SHP77 treated with DMSO at 0.1 percent for 48 hours (cell line): ENCODE results near the gene HDAC10.
"Not testable (repeated sequence)": the region's sequence is repeated elsewhere in the genome, so short reads cannot be mapped to it uniquely, and the experiment has no call there.

Experiments used
- DNase-seq: peaks from one replicate; lab custom pipeline; 2025; lab: John Stamatoyannopoulos, UW

Gene HDAC10

DNA sequence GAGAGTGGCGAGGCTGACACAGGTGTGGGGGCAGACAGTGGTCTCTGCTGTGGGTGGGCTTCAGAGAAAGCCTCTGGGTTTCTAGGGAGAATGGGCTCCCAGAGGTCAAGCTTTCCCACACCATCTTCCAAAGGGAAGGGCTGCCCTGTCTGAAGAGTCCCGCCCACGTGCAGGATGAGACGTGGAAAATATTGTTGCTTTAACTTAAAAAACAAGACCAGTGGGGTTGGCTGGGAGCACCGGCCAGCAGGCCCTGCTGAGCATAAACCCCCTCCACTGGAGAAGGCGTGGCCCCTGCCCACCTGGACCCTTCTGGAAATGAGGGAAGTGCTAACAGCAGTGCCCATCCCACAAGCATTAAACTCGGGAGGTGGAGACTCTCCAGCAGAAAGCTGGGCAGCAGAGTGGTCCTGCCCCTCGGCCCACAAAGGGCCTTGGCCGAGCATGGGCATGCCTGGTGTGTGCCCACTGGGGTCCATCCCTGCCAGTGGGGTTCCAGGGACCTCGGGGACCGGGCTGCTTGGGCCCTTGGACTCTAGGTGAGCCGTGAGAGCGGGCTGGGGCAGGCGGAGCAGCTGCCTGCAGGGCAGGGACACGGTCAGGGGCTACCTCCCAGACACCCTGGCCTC is 34.9 kb downstream of the HDAC10 start:
- no peak for DNase-seq

DNA sequence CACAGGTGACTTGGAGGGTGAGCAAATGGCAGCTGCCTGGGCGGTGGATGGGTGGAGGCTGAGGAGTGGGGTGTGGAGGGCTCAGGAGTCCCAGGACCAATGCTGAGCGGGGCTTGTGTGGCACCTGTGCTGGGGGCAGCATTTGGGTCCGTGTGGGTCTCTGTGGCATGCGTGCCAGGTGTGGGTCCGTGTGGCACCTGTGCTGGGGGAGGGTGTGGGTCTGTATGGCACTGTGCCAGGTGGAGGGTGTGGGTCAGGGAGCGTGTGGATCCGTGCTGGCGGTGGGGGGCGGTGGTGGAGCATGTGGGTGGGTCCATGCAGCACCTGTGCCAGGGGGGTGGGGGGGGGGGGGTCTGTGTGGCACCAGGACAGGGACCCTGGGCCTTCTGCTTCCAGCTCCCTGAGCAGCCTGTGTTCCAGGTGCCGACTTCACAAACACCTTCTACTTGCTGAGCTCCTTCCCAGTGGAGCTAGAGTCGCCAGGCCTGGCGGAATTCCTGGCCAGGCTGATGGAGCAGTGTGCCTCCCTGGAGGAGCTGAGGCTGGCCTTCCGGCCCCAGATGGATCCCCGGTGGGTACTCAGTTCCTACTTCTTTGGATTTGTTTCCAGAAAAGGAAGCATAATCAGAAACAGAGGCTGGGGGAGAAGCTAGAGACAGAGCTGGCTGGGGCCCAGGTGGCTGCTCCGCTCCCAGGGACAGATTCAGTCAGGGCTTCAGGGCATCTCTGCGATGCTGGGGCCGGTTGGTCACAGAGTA is 35.6 kb downstream of the HDAC10 start:
- no peak for DNase-seq

DNA sequence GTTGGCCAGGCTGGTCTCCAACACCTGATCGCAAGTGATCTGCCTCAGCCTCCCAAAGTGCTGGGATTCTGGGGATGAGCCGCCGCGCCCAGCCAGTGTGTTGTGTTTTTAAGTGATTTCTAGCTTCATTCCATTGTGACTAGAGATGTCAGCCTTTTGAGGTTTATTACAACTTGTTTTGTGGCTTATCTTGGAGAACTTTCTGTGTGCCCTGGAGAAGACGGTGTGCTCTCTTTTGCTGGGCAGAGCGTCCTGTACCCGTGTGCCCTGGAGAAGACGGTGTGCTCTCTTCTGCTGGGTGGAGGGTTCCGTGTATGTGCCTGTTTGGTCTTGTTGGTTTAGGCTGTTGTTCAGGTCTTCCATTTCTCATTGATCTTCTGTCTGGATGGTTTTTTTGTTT is 37.8 kb downstream of the HDAC10 start:
- no peak for DNase-seq

GRCh38 chr22:50211147-50211546 is 39.9 kb downstream of the HDAC10 start:
- no peak for DNase-seq

- DNase-seq, result no peak
Observed at GRCh38 chr22:50210378-50211139, 40.5 kb downstream of the HDAC10 start.

GRCh38 chr22:50209893-50210292 is 41.2 kb downstream of the HDAC10 start:
- no peak for DNase-seq

DNA sequence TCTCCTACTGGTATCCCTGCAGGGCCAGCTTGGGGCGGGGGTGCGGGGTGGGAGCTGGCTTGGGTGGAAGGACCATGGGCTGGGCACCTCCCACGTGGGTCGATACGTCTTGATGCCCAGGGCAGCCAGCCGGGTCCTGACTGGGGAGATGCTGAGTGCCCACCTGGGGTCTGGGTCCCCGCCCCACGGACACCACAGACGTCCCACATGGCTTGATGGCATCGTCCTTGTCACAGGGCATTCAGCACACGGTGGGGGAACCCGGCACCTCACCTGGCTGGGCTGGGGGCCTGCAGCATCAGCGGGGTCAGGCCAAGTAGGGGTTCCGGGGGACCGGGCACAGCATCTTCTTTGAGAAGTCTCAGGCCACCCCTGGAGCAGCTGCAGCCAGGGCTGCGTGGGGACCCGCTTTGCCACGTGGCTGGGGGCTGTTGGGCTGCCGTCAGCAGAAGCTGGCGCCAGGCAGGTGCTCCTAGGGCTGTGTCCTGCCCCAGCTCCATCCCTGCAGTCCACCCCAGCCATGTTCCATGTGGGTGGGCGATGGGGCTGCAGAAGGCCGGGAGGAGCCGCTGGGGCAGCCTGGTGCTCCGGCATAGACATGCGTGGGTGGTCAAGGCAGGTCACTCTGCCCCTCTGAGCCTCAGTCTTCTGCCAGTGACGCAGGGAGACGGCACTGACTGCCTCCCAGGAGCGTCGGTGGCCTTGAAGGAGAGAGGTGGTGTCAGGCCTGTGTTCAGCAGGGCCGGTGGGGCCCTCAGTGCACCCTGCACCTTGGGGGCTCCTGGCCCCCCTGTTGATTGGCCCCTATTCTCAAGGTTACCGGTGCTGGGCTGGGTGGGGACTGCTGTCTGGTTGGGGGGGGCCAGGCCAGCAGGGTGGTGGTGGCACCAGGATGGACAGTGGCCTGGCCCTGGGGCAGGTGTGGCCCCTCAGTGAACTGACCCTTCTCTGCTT is 41.8 kb downstream of the HDAC10 start:
- DNase-seq, result no peak

DNA sequence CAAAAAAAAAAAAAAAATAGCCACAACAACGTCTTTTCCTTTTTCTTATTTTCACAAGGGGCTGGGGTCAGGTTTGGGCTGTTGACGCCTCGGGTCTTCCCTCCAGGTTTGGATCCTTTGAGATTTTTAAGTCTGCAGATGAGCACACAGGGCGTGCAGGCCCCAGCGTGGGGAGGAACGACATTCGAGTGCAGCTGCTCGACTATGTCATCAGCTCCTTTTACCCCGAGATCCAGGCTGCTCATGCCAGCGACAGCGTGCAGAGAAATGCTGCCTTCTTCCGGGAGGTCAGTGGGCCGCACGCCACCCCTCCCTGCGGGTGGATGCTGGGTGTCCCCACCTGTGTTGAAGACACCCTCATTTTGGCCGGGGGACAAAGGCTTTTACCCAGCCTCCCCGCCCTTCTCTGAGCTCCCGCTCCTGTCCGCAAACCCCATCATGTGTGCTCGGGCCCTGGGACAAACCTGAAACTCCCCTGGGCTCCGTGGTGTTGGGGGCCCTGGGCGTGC is 42.6 kb downstream of the HDAC10 start:
- DNase-seq, result no peak

- DNase-seq, result no peak
Observed at GRCh38 chr22:50207383-50208140, 43.5 kb downstream of the HDAC10 start.

DNA sequence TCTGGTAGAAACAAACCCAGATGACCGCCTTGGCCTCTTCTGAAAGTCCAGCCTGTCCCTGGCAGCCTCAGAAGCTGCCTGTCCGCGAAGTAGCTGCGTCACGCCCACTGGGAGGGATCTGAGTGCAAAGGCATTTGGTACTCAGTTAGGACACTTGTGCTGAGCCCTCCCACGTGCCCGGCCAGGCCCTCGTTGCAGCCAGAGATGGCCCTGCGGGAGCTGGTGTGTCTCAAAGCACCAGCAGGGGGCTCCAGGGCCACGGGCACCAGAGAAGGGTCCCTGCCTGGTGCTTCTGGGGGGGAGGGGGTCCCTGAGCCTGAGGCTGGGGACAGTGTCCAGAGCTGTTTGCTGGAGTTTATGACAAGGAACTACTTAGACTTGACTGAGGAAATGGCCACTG is 44.5 kb downstream of the HDAC10 start:
- no peak for DNase-seq

DNA sequence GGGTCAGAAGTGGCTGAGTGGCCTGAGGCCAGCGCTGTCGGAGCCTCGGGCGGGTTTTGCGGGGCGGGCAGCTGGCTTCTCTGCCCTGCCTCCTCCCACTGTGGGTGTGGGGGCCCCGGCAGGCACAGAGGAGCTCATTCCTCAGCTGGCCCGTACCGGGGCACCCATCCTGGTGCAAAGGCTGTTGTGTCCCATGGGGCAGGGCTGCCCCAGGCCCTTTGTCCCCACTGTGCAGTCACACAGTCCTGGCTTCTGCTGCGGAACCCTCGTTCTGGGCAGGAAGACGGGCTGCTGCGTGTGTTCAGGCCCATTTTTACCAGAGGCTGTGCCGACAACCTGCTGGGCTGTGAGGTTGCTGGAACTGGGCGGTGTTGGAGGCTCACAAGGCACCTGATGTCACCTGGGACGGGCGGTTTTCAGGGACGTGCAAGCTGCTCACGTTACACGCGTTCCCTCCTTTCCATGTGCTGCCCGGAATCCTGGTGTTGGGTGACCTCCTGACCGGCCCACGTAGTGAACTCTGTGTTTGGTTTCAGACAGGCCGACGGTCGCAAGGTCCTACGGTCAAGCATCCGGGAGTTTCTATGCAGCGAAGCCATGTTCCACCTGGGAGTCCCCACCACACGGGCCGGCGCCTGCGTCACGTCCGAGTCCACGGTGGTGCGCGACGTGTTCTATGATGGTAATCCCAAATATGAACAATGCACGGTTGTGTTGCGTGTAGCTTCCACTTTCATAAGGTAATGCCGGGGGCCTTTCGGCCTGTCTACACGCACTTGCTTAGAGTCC is 45.1 kb downstream of the HDAC10 start:
- DNase-seq, result no peak

- not testable (repeated sequence) for DNase-seq
Observed at GRCh38 chr22:50204998-50205397, 46.1 kb downstream of the HDAC10 start.

- no peak for DNase-seq
Observed at GRCh38 chr22:50204571-50204970, 46.5 kb downstream of the HDAC10 start.

- no peak for DNase-seq
Observed at GRCh38 chr22:50203288-50203687, 47.8 kb downstream of the HDAC10 start.

DNA sequence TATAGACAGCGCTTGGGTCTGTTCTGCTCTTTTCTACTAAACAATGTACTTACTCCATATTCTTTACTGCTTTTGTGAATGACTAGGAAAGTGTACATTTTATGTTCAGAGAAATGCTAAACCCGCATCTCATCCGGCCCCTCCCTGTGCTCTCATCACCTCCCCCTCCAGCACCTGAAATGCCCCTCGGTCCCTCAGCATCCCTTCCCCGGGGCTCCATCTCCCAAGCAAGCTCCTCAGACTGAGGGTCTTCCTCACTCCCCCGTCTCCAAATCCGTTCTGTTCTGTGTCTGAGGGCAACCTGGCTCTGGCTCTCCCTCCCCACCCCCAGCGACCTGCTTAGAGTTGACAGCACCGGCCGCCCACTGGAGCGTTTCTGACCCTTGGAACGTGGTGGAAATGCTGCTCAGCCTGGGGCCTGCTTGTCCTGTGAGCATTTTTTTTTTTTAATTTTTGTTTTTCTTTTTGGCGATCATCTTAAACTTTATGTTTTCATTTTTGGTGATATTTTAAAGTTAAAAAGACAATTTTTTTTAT is 48.9 kb downstream of the HDAC10 start:
- DNase-seq, result no peak

GRCh38 chr22:50201191-50202129 is 49.6 kb downstream of the HDAC10 start:
- no peak for DNase-seq

DNA sequence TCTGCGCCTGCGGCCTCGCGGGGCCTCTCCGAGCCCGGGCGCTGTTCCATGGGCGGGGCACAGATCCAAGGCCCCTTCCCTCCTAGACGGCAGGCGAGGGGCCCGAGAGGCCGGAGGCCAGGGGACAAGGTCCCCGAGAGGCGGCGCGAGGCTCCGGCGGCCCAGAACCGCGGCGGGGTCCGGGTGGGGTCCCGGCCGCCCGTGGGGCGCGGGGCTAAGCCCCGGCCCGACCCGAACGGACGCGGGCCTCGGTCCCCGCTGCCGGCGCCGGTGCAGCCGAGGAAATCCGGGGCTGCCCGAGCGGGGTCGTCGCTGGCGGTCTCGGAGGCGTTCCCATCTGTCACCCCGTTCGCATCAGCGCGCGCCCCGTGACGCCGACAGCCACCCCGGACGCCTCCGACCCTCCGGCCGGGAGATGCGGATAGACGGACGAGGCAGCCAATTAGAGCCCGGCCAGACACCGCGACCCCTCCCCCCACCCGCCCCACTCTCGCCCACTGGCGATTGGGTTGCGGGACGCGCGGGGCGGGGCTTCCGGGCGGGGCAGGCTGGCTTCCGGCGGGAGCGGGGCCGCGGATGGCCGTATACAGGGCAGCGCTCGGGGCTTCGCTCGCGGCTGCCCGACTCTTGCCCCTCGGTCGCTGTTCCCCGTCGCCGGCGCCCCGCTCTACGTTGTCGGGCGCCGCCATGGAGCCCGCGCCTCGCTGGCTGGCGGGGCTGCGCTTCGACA is 50.4 kb downstream of the HDAC10 start, which contains the start of gene SELENOO:
Gene SELENOO (plus strand): TSS at position 551 of the 730 bp plus-strand sequence. CDS start 26 bp downstream, at position 577.
- DNase-seq, result peak; percentile 53
